ENCODE measurements around the gene SARDH.

Gene SARDH

GRCh38 chr9:133781828-133782135 is 43.6 kb upstream of the SARDH start:
- no peaks in the 10 kb centered on the region for H3K9me3 ChIP-seq (ENCODE audit: control insufficient read depth in 2 of 2, low read length in 2 of 2)
- no peak overlapping the region for H3K9ac ChIP-seq (ENCODE audit: low read depth in 1 of 2, low read length in 2 of 2)
- no peak overlapping the region for H3K27ac ChIP-seq (ENCODE audit: low read depth in 2 of 2, low read length in 2 of 2)
- no peaks in the 10 kb centered on the region for H3K27me3 ChIP-seq (ENCODE audit: control insufficient read depth in 2 of 2, insufficient read depth in 2 of 2, low read length in 2 of 2)
- H3K4me3 ChIP-seq (ENCODE audit: low read length in 2 of 2) = no peak overlapping the region
- no peaks in the 10 kb centered on the region for H3K4me1 ChIP-seq (ENCODE audit: control insufficient read depth in 2 of 2, insufficient read depth in 2 of 2, low read length in 2 of 2)
- peaks cover 11 to 45% of the 10 kb centered on the region in 2 donors for H3K36me3 ChIP-seq (ENCODE audit: control insufficient read depth in 2 of 2, insufficient read depth in 2 of 2, low read length in 2 of 2)

GRCh38 chr9:133780962-133781827 is 43.0 kb upstream of the SARDH start:
- no peaks in the 10 kb centered on the region for H3K4me1 ChIP-seq (ENCODE audit: control insufficient read depth in 2 of 2, insufficient read depth in 2 of 2, low read length in 2 of 2)
- H3K36me3 ChIP-seq (ENCODE audit: control insufficient read depth in 2 of 2, insufficient read depth in 2 of 2, low read length in 2 of 2) = peaks cover 11 to 49% of the 10 kb centered on the region in 2 donors
- no peak overlapping the region for H3K27ac ChIP-seq (ENCODE audit: low read depth in 2 of 2, low read length in 2 of 2)
- H3K9me3 ChIP-seq (ENCODE audit: control insufficient read depth in 2 of 2, low read length in 2 of 2) = no peaks in the 10 kb centered on the region
- no peaks in the 10 kb centered on the region for H3K27me3 ChIP-seq (ENCODE audit: control insufficient read depth in 2 of 2, insufficient read depth in 2 of 2, low read length in 2 of 2)
- H3K9ac ChIP-seq (ENCODE audit: low read depth in 1 of 2, low read length in 2 of 2) = no peak overlapping the region
- H3K4me3 ChIP-seq (ENCODE audit: low read length in 2 of 2) = no peak overlapping the region

- Histone ChIP-seq H3K27ac (ENCODE audit: low read depth in 2 of 2, low read length in 2 of 2) (no peak overlapping the region), H3K4me1 (ENCODE audit: control insufficient read depth in 2 of 2, insufficient read depth in 2 of 2, low read length in 2 of 2) (no peaks in the 10 kb centered on the region), H3K36me3 (ENCODE audit: control insufficient read depth in 2 of 2, insufficient read depth in 2 of 2, low read length in 2 of 2) (peaks cover 4 to 50% of the 10 kb centered on the region in 2 donors), H3K4me3 (ENCODE audit: low read length in 2 of 2) (no peak overlapping the region), H3K9ac (ENCODE audit: low read depth in 1 of 2, low read length in 2 of 2) (no peak overlapping the region), H3K27me3 (ENCODE audit: control insufficient read depth in 2 of 2, insufficient read depth in 2 of 2, low read length in 2 of 2) (no peaks in the 10 kb centered on the region), H3K9me3 (ENCODE audit: control insufficient read depth in 2 of 2, low read length in 2 of 2) (no peaks in the 10 kb centered on the region)
Observed at GRCh38 chr9:133780404-133780945, 42.3 kb upstream of the SARDH start.

- Histone ChIP-seq H3K27me3 (ENCODE audit: control insufficient read depth in 2 of 2, insufficient read depth in 2 of 2, low read length in 2 of 2) (no peaks in the 10 kb centered on the region), H3K4me3 (ENCODE audit: low read length in 2 of 2) (no peak overlapping the region), H3K9ac (ENCODE audit: low read depth in 1 of 2, low read length in 2 of 2) (no peak overlapping the region), H3K36me3 (ENCODE audit: control insufficient read depth in 2 of 2, insufficient read depth in 2 of 2, low read length in 2 of 2) (peaks cover 9 to 53% of the 10 kb centered on the region in 2 donors), H3K27ac (ENCODE audit: low read depth in 2 of 2, low read length in 2 of 2) (no peak overlapping the region), H3K9me3 (ENCODE audit: control insufficient read depth in 2 of 2, low read length in 2 of 2) (no peaks in the 10 kb centered on the region), H3K4me1 (ENCODE audit: control insufficient read depth in 2 of 2, insufficient read depth in 2 of 2, low read length in 2 of 2) (no peaks in the 10 kb centered on the region)
Observed at GRCh38 chr9:133779516-133780403, 41.6 kb upstream of the SARDH start.

- Histone ChIP-seq H3K9ac (ENCODE audit: low read depth in 1 of 2, low read length in 2 of 2) (no peak overlapping the region), H3K27me3 (ENCODE audit: control insufficient read depth in 2 of 2, insufficient read depth in 2 of 2, low read length in 2 of 2) (no peaks in the 10 kb centered on the region), H3K4me1 (ENCODE audit: control insufficient read depth in 2 of 2, insufficient read depth in 2 of 2, low read length in 2 of 2) (no peaks in the 10 kb centered on the region), H3K27ac (ENCODE audit: low read depth in 2 of 2, low read length in 2 of 2) (no peak overlapping the region), H3K4me3 (ENCODE audit: low read length in 2 of 2) (no peak overlapping the region), H3K9me3 (ENCODE audit: control insufficient read depth in 2 of 2, low read length in 2 of 2) (no peaks in the 10 kb centered on the region), H3K36me3 (ENCODE audit: control insufficient read depth in 2 of 2, insufficient read depth in 2 of 2, low read length in 2 of 2) (peaks cover 15 to 56% of the 10 kb centered on the region in 2 donors)
Observed at GRCh38 chr9:133779081-133779480, 40.9 kb upstream of the SARDH start.

GRCh38 chr9:133778336-133779013 is 40.3 kb upstream of the SARDH start:
- Histone ChIP-seq H3K36me3 (ENCODE audit: control insufficient read depth in 2 of 2, insufficient read depth in 2 of 2, low read length in 2 of 2) (peaks cover 20 to 60% of the 10 kb centered on the region in 2 donors), H3K27me3 (ENCODE audit: control insufficient read depth in 2 of 2, insufficient read depth in 2 of 2, low read length in 2 of 2) (no peaks in the 10 kb centered on the region), H3K4me1 (ENCODE audit: control insufficient read depth in 2 of 2, insufficient read depth in 2 of 2, low read length in 2 of 2) (no peaks in the 10 kb centered on the region), H3K4me3 (ENCODE audit: low read length in 2 of 2) (no peak overlapping the region), H3K9ac (ENCODE audit: low read depth in 1 of 2, low read length in 2 of 2) (no peak overlapping the region), H3K9me3 (ENCODE audit: control insufficient read depth in 2 of 2, low read length in 2 of 2) (peaks cover 0 to 2% of the 10 kb centered on the region in 2 donors), H3K27ac (ENCODE audit: low read depth in 2 of 2, low read length in 2 of 2) (no peak overlapping the region)

GRCh38 chr9:133777871-133778270 is 39.7 kb upstream of the SARDH start:
- no peak overlapping the region for H3K4me3 ChIP-seq (ENCODE audit: low read length in 2 of 2)
- H3K36me3 ChIP-seq (ENCODE audit: control insufficient read depth in 2 of 2, insufficient read depth in 2 of 2, low read length in 2 of 2) = peaks cover 20 to 56% of the 10 kb centered on the region in 2 donors

GRCh38 chr9:133777068-133777791 is 39.1 kb upstream of the SARDH start:
- Histone ChIP-seq H3K4me3 (ENCODE audit: low read length in 2 of 2) (no peak overlapping the region), H3K27ac (ENCODE audit: low read depth in 2 of 2, low read length in 2 of 2) (no peak overlapping the region), H3K36me3 (ENCODE audit: control insufficient read depth in 2 of 2, insufficient read depth in 2 of 2, low read length in 2 of 2) (peaks cover 20 to 53% of the 10 kb centered on the region in 2 donors), H3K9me3 (ENCODE audit: control insufficient read depth in 2 of 2, low read length in 2 of 2) (peaks cover 0 to 2% of the 10 kb centered on the region in 2 donors), H3K4me1 (ENCODE audit: control insufficient read depth in 2 of 2, insufficient read depth in 2 of 2, low read length in 2 of 2) (no peaks in the 10 kb centered on the region), H3K9ac (ENCODE audit: low read depth in 1 of 2, low read length in 2 of 2) (no peak overlapping the region), H3K27me3 (ENCODE audit: control insufficient read depth in 2 of 2, insufficient read depth in 2 of 2, low read length in 2 of 2) (no peaks in the 10 kb centered on the region)

More at GRCh38 chr9:133777871-133778270, 39.7 kb upstream of the SARDH start:
- H3K27ac ChIP-seq (ENCODE audit: low read depth in 2 of 2, low read length in 2 of 2) = no peak overlapping the region
- H3K9me3 ChIP-seq (ENCODE audit: control insufficient read depth in 2 of 2, low read length in 2 of 2) = peaks cover 0 to 2% of the 10 kb centered on the region in 2 donors
- no peak overlapping the region for H3K9ac ChIP-seq (ENCODE audit: low read depth in 1 of 2, low read length in 2 of 2)
- no peaks in the 10 kb centered on the region for H3K4me1 ChIP-seq (ENCODE audit: control insufficient read depth in 2 of 2, insufficient read depth in 2 of 2, low read length in 2 of 2)
- no peaks in the 10 kb centered on the region for H3K27me3 ChIP-seq (ENCODE audit: control insufficient read depth in 2 of 2, insufficient read depth in 2 of 2, low read length in 2 of 2)

All from mucosa of rectum (tissue), 2 donors.